ENCODE data around the gene DMXL1. TPM values are rescaled to one million over a fixed set of nuclear protein-coding genes. Genes with fewer than 3 reads are reported as not detected.

DMXL1 gene
- total RNA-seq, 1 experiment from 2014 or later: 20.6 TPM

GRCh38 chr5:119059740-119060255, 11.1 kb upstream of the DMXL1 start:
- Histone ChIP-seq H3K4me2 (ENCODE audit: low read length) (no peak overlapping the region), H3K79me2 (ENCODE audit: low read length) (no peaks in the 10 kb centered on the region), H3K27ac (ENCODE audit: low read length) (no peak overlapping the region), H3K9ac (ENCODE audit: low read length) (no peak overlapping the region), H3K27me3 (ENCODE audit: low read length) (no peaks in the 10 kb centered on the region), H3K9me2 (replicated peaks; ENCODE audit: low read length) (no peaks in the 10 kb centered on the region), H3K9me3 (ENCODE audit: low read length) (no peaks in the 10 kb centered on the region), H3K36me3 (ENCODE audit: low read depth, low read length) (no peaks in the 10 kb centered on the region), H3K4me1 (ENCODE audit: insufficient read depth, low read length) (peaks cover 9% of the 10 kb centered on the region; the same call in 1 of the 2 replicates), H3K4me3 (ENCODE audit: low read length) (no peak overlapping the region), H3F3A (ENCODE audit: low read length, unreplicated experiment) (no peaks in the 10 kb centered on the region), H4K20me1 (ENCODE audit: low read length) (no peaks in the 10 kb centered on the region), H2AFZ (ENCODE audit: low read length) (no peak overlapping the region)
- no TSS peak for BruUV-seq (replicated peaks)
- ChIA-PET POLR2A (ENCODE audit: unreplicated experiment) (no interaction called here), CTCF (no interaction called here)
- TF ChIP-seq CTCF (conservative IDR thresholded peaks at IDR 0.05; ENCODE audit: low read depth, low read length) (no peak), EZH2 (IDR thresholded peaks at IDR 0.05; ENCODE audit: low read length, unreplicated experiment) (no peak), EZH2phosphoT487 (IDR thresholded peaks at IDR 0.05; ENCODE audit: borderline replicate concordance, low read length) (no peak)
- ATAC-seq (no peak), DNase-seq (no peak)
- intact Hi-C loops (cut with micrococcal nuclease): no loop called here

DNA sequence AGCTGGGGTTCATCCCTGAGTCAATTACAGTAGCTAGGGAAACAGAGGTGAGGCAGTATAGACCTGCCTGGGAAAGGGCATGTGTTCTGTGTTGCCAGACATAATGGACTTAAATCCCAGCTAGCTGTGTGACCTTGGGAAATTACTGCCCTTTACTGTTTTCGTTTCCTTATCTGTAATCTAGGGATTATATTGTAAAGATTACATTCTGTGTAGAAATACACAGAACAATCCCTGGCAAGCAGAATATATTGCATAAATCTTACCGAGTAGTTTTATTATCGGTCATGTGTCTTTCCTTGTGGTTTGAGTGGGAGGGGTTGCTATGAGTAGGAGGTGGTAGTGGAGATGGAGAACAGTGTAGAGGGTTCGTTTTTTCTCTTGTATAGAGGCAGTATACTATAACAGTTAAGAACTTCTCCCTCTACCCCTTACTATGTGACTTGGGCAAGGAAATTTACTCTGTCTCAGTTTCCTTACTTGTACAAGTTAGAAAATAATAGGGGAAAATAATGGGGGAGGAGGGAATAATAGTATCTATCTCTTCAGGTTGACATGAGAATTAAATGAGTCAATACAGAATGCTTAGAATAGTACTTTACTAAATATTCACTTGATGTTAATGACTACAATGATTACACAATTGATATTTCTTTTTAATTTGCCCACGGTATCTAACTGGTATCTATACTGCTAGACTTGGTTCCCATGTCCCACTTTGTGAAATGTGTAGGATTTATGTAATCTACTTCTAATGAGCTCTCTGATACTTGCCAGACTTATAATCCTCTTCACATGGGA, 7.1 kb upstream of the DMXL1 start:
- CTCF ChIA-PET: no interaction called here
- no peaks in the 10 kb centered on the region for H3K36me3 ChIP-seq (ENCODE audit: low read depth, low read length)
- TF ChIP-seq CTCF (conservative IDR thresholded peaks at IDR 0.05; ENCODE audit: low read depth, low read length) (no peak), EZH2 (IDR thresholded peaks at IDR 0.05; ENCODE audit: low read length, unreplicated experiment) (no peak), EZH2phosphoT487 (IDR thresholded peaks at IDR 0.05; ENCODE audit: borderline replicate concordance, low read length) (no peak)
- no peak overlapping the region for H3K27ac ChIP-seq (ENCODE audit: low read length)
- no peaks in the 10 kb centered on the region for H3K79me2 ChIP-seq (ENCODE audit: low read length)
- no peaks in the 10 kb centered on the region for H3K27me3 ChIP-seq (ENCODE audit: low read length)
- H3F3A ChIP-seq (ENCODE audit: low read length, unreplicated experiment): no peaks in the 10 kb centered on the region
- intact Hi-C loops (cut with micrococcal nuclease): no loop called here
- no TSS peak for BruUV-seq (replicated peaks)
- no peak overlapping the region for H3K4me3 ChIP-seq (ENCODE audit: low read length)
- no peak overlapping the region for H3K4me2 ChIP-seq (ENCODE audit: low read length)
- ATAC-seq (peak; percentile 50), DNase-seq (peak; percentile 17)
- no peaks in the 10 kb centered on the region for H3K9me3 ChIP-seq (ENCODE audit: low read length)
- peaks cover 9% of the 10 kb centered on the region; the same call in 1 of the 2 replicates for H3K4me1 ChIP-seq (ENCODE audit: insufficient read depth, low read length)
- POLR2A ChIA-PET (ENCODE audit: unreplicated experiment): no interaction called here
- H3K9me2 ChIP-seq (replicated peaks; ENCODE audit: low read length): no peaks in the 10 kb centered on the region
- no peak overlapping the region for H3K9ac ChIP-seq (ENCODE audit: low read length)
- no peaks in the 10 kb centered on the region for H4K20me1 ChIP-seq (ENCODE audit: low read length)
- 0 out of 2 replicates have a peak overlapping the region, but pooled peaks have one; percentile 34 for H2AFZ ChIP-seq (ENCODE audit: low read length)

GRCh38 chr5:119067450-119067849, 3.4 kb upstream of the DMXL1 start:
- ATAC-seq: no peak
- Histone ChIP-seq H3K9me2 (replicated peaks; ENCODE audit: low read length) (no peaks in the 10 kb centered on the region), H3F3A (ENCODE audit: low read length, unreplicated experiment) (no peaks in the 10 kb centered on the region), H3K36me3 (ENCODE audit: low read depth, low read length) (no peaks in the 10 kb centered on the region), H3K27ac (ENCODE audit: low read length) (no peak overlapping the region), H2AFZ (ENCODE audit: low read length) (no peak overlapping the region), H3K27me3 (ENCODE audit: low read length) (no peaks in the 10 kb centered on the region), H3K4me3 (ENCODE audit: low read length) (no peak overlapping the region), H3K4me1 (ENCODE audit: insufficient read depth, low read length) (peaks cover 10% of the 10 kb centered on the region), H3K4me2 (ENCODE audit: low read length) (no peak overlapping the region), H3K9ac (ENCODE audit: low read length) (no peak overlapping the region), H3K79me2 (ENCODE audit: low read length) (peaks cover 10% of the 10 kb centered on the region), H4K20me1 (ENCODE audit: low read length) (no peaks in the 10 kb centered on the region), H3K9me3 (ENCODE audit: low read length) (no peaks in the 10 kb centered on the region)
- no TSS peak for BruUV-seq (replicated peaks)
- POLR2A ChIA-PET (ENCODE audit: unreplicated experiment): no interaction called here
- no peak for DNase-seq
- intact Hi-C loops (cut with micrococcal nuclease): no loop called here
- TF ChIP-seq EZH2phosphoT487 (IDR thresholded peaks at IDR 0.05; ENCODE audit: borderline replicate concordance, low read length) (no peak), CTCF (conservative IDR thresholded peaks at IDR 0.05; ENCODE audit: low read depth, low read length) (no peak), EZH2 (IDR thresholded peaks at IDR 0.05; ENCODE audit: low read length, unreplicated experiment) (no peak)
- CTCF ChIA-PET: no interaction called here
